Activated naive CD4-positive, alpha-beta T cell treated with anti-CD3 and anti-CD28 coated beads, Interleukin-2, amount 50 U/mL, for 16 hours (primary cell): ENCODE measurements around the gene ENDOV.
A peak's percentile ranks its signal among the peaks of the same experiment; 100 is the strongest.

Experiments
- DNase-seq: peaks from one replicate; pipeline ENCODE4 v3.0.0-alpha.2; 2020

Gene ENDOV

DNA sequence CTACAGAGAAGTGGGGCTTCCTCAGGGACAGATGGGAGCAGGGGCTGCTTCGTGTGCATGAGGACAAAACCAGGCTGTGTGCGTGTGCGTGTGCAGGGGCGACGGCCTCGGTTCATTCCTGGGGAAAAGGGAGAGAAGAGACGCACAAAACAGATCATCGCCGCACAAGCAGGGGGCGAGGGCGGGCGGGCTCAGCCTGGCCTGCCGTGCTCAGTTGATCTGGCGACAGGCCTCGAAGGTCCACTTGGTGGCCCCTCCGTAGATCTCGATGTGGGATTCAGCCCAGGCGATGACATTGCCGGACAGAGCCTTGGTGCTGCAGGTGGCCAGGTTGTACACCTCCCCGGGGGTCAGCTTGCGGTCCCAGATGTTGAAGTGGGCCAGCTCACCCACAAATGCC is 55.6 kb downstream of the ENDOV start:
- no peak for DNase-seq

DNA sequence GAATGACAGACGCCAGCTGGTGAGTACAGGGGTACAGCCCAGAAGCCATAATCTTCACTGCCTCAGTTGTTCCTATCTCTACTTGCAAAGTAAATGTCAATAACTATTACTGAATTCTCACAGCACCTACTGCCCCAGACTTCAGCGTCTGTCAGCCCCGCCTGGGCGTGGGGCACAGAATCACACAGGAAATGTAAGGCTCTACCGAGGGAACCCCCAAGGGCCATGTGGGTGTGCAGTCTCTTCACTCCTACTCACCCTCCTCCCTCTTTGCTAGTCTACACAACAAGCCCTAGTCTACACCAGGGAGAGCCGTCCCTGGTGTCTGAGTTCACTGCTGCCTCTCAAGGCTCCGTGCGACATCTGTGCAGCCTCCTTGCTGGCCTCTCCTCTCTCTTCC is 57.0 kb downstream of the ENDOV start:
- DNase-seq, result no peak

DNA sequence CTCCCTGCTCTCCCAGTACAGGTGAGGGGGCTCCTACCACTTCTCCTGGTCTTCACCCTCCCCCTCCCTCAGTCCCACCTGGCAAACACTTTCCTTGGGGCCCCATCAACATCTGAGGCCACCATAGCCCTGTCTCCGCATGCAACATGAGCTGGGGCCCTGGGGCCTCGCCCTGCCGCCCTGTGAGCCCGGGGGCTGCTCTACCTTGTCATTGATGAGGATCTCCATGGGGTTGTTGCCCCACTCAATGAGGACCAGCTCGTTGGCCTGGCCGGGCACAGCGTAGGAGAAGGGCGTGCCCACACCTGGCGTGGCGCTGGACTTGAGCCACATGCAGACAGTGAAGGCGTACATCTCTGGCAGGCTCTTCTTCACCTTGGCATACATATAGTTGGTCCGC is 58.0 kb downstream of the ENDOV start:
- no peak for DNase-seq

DNA sequence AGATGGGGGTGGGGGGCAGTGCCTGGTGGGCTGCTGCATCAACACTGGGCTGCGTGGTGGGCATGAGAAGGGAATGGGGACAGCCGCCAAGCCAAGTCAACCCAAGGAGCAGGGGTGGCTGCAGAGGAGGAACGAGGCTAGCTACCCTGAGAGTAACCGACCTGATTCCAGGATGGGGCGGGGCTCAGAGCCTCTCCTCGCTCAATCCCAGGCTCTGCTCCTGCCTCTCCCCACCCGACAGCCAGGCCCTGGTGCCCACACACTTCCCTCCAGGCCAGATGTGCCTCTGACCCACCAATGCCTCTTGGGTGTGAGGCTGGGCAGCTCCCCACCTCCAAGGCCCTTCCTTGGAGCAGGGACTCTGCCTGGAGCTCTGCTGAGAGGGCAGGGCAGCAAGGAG is 58.7 kb downstream of the ENDOV start:
- DNase-seq, result no peak

DNA sequence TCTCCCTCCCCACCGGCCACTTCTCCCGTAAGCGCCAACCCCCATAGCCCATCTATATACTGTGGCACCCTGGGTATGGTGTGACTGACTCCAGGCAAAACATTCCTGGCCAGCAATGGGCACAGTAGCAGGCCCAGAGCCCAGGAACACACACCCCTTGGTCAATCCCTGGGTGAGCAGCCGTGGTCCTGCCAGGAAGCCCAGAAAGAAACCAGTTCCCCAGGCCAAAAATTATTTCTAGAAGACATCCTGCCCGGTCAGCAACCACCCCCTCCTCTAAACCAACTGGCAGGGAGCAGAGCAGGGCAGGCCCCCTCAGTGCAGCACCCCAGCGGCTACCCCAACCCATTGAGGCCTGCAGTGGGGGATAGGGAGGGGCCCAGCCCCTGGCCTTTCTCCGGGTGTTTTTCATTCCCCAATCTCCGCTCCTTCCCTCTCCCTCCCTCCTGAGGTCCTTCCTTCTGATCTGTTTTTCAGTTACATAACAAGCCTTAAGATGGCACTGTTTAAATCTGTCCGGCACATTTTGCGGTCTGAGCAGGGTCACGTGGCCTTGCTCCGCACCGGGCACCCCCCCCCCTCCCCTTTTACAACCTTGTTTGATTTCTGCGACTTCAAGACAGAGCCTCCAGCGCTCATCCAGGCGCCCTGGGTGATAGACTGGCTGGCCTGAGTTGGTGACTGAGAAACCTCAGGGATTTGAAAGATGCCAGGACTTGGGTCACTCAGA is 59.4 kb downstream of the ENDOV start:
- DNase-seq, result no peak

DNA sequence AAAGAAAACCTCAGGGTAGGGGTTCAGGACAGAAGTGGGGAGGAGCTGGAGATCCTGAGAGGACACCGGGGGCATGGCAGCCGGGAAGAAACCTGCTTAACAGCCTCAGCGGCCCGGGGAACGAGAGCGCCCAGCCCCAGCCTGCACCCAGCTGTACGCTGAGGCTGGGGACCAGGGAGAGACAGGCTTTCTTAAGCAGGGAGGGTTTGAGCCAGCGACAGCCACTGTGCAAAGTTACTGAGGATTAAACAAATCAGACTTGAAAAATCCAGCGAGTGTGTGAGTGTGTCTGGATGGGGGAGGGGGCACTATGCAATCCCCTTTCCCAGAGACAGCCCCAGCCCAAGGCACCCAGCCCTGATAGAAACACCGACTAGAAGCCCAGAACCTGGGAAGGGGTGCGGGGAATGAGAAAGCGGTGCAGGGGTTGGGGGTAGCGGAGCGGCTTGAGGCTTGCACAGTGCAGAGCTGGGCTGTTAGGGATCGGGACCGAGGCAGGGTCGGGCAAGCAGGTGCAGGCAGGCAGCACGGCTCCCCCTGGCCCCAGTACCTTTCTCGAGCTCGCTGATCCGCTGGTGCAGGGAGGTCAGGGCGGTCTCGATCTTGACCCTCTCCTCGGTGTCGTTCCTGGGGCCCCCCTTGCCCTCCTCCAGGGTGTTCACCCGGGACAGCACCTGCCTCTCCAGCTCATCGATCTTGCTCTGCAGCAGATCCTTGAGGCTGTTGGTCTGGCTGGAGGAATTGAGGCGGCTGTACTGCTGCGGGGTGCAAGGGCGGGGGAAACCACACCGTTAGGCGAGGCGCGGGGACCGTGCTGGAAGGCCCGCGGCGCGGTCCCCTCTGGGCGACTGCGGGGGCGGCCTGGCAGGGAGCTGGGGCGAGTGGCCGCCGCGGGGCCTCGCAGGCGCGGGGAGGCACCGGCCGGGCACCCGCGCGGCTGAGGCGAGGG is 60.3 kb downstream of the ENDOV start:
- DNase-seq, result peak; percentile 29

DNA sequence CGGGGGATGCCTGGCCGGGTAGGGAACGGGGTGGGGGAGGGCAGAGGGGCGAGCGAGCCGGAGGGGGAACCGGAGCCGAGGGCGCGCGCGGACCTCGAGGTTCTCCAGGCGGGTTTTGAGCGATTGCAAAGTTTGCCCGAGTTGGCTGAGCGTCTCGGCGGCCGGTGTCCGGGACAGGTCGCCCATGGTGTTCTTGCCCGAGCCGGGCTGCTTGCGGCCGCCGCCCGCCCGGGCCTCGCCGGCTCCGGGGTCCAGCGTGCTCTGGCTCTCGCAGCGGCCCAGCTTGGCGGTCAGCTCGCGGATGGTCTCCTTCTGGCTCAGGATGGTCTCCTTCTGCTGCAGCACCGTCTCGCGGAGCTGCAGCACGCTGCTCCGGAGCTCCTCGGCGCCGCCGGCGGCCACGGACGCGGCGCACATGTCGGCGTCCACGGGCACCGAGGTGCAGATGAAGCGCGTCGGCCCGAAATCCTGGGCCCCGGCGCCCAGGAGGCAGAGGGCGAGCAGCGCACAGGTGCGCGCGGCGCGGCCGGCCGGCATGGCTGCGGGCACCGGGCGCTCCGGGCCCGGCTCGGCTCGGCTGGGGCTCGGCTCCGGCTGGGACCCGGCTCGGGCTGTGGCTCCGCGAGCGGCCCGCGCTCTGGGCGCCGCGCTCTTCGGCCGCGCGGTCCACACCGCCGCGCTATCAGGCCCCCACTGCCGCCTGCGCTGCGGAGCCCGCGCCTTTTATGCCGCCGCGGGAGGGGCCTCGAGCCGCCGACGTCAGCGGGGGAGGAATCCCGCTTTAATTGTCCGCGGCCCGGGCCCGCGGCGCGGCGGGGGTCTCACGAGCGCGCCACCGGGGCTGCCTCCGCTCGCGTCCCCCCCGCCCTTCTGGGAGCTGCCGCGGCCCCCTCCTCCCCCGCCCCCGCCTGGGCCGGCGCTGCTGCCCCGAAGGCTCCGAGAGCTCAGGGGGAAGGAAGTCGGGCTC is 61.2 kb downstream of the ENDOV start, which contains the start of gene NPTX1:
TSS of gene NPTX1 (minus strand) at position 698 of the 967 bp plus-strand sequence. CDS start at position 537, 161 bp downstream.
- peak; percentile 38 for DNase-seq

DNA sequence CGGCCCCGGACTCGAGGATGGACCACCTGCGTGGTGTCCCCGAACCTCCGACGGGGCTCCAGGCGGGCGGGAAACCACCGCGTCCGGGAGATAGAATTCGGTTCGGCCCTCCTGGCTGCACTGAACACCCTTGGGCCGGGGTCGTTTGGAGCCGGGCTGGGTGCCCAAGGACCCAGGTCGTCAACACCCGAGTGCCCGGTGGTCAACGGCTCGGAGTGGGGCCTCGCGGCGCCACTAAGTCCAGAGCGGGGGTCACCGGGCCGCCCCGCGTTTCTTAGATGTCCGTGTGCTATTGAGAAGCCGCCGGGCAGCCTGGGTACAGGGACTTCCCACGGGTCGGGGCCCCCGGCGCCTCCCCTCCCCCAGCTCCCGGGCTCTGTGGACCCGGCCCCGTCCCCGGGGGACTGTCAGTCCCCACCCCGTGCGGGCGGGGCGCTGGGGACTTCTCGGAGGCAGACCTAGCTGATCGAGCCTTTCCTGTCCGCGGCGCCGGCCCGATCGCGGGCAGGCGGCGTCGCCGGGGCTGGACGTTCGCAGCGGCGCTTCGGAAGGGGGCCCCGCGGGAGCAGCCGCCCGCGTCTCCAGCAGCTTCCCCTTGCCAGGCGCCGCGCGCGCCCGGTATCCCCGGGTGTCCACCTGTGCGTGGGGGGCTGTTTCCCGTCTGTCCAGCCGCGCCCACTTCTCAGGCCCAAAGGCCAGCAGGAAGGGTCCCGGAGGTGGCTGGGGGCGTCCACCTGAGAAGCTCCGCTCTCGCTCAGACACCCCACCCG is 62.1 kb downstream of the ENDOV start:
- DNase-seq, result no peak

DNA sequence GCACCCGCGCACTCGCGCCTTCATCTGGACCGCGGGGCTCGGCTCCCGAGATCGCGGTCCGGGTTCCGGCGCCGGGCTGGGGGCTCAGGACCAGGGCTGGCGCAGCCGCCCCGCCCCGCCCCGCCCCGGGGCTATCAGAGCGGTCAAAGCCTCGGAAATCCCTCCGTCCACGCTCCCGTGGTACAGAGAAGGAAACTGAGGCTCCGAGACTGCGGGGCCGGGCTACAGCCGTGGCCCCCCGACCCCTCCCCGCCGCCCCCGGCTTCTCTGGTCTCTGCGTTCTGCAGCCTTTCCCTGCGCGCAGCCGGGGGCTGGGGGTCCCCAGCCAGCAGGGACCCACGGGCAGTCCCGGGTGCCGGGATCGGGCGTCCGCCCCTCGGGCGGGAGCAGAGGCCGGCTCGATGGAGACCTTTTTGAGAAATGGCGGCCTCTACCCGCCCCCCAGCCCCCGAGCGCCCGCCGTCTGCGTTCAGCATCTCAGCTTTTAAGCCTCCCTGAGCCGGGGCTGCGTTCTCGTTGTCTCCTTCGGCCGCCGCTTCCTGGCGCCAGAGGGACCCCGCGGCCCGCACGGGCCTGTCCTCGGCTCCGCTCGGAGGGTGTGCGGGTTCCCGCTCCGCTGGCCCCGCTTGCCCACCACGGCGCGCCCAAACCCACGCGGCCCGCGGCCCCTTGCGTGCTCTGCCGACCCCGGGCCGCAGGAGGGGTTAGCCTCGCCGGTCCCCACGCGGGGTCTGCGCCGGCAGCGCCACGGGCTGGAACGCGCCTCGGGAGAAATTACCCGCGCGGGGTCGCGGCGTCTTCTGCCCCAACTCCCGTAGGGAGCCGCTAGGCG is 62.9 kb downstream of the ENDOV start:
- DNase-seq, result peak; percentile 58

DNA sequence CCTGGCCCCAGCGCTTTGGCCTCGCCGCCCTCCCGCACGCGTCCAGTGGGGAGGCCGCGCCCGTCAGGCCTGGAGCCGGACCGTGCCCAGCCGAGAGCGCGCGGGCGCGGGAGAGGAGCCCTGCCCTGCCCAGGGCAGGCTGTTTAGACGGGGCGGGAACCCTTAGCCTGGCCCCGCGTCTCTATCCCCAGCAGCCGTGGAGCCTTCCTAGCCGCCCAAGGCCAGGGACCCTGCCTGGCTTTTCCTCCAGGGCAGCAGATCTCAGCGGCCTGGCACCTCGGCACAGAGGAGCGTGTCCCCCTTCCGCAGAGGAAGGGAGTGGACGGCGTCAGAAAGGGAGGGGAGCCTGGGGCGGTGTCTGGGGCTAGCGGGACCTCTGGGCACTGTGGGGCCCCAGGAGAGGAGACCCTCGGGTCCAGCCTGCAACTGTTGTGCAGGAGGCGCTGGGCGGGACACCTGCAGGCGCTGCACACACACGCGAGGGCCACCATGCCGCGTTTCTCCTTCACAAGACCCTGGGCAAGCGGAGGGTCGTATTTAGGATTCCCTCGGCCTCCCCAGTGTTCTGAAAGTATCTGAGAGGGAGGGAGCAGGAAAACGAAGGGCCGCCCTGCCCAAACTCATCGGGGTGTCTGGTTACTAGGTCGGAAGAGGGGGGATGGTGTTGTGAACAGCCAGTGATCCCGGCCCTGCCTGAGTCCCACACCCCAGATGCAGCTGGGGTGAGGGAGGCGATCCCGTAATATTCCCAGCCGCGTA is 63.7 kb downstream of the ENDOV start:
- DNase-seq, result no peak

DNA sequence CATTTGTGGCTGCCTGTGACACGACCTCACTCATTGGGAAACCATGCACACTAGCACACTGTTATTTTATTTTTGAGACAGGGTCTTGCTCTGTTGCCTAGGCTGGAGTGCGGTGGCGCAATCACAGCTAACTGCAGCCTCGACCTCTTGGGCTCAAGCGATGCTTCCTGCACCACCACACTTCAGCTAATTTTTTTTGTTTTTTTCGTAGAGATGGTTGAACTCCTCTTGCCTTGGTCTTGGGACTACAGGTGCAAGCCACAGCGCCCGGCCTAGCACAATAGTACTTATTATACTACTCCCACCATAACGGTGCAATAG is 64.2 kb downstream of the ENDOV start:
- no peak for DNase-seq

DNA sequence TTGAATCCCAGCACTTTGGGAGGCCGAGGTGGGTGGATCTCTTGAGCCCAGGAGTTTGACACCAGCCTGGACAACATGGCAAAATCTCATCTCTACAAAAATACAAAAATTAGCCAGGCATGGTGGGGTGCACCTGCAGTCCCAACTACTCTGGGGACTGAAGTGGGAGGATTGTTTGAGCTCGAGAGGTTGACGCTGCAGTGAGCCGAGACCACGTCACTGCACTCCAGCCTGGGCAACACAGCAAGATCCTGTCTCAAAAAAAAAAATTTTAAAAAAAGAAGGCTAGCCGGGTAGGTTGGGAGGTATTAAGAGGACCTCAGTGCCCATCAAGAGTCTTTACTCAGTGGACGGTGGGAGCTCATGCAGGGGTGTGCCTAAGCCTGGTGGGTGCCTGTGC is 65.3 kb downstream of the ENDOV start:
- DNase-seq, result no peak

DNA sequence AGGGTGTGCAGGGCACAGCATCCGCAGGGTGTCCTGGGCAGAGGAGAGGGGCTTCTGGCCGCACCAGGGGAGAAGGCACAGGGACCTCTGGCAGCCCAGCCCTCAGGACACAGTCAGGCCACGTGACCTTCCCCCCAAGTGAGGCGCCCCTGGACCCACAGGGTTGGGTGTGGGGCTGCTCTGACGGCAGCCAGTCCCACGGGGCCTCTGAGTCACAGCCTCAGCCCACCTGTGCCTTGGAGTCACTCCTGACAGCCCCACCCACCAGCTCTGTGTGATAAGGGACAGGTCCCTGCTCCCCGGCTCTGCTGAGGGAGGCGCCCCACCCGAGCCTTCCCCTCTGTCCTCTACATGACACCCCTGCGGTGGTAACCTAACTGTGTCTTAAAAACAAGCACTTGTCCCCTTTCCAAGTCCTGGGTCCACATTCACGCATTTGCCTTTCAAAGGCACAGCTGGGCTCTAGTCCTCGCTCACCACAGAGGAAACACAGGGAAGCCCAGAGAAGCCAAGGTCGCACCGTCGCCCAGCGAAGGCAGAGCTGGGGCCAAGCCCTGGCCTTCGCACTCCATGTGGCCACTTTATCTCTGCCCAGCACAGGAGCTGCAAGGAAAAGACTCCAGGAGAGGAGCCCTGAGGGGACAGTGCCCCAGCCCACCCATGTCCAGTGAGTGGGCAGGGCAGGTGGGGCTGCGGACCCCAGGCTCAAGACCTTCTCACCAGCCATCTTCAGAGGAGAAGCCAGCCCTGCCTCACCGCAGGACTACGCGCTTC is 66.5 kb downstream of the ENDOV start:
- DNase-seq, result no peak

DNA sequence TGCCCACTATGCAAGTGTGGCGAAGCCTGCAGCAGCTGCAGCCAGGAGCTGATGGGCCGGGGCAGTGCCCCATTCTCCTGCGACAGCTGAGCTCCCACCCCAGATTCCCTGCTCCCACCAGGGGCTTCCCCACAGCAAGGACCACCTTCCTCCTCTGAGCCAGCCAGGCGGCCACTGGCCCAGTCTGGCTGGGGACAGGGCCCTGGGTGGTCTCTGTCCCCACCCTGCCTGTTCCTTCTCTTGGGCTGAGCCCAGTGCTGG is 67.0 kb downstream of the ENDOV start:
- no peak for DNase-seq

DNA sequence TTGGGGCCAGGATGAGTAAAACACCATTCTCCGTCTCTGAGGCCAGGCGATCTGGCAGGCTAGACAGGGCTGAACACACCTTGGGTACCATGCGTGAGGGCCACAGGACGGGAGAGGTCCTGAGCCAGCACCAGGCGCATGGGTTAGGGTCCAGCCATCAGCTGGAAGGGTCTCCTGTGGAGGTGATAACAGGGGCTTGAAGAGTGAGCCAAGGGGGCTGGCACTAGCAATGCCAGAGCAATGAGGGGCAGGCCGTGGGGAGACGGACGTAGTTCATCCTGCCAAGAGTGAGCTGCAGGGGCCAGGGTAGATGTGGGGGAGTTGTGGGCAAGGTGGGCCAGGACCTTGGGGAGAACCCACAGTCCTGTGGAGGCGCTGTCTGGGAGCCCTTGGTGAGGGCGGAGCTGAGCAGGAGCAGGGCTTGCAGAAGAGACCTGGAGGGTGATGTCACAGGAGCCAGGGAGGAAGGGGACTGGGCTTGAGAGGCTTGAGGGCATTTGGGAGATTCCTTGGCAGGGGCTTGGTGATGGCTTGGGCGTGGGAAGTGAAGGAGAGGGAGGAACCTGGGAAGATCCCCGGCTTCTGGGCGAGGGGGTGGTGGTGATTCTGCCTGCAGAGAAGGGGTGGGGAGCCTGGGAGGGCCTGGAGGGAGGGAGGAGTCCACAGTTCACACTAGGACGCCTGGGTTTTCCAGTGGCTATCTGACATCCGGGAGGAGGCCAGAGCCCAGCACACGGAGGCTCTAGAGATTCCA is 67.8 kb downstream of the ENDOV start:
- DNase-seq, result no peak

DNA sequence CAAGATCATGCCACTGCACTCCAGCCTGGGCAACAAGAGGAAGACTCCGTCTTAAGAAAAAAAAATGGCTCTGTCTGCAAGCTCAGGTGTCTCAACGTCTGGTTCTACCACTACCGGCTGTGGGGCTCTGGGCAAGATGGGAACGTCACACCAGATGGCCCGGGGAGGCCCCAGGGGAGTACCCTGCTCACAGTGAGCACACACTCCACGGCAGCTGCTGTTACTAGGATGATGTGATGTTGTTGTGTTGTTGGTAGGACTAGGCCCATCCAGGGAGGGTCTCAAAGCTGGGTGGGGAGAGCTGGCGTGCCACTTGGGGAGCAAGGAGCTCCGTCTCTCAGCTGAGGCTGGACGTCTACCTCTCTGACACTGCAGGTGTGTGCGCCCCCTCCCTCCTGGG is 70.9 kb downstream of the ENDOV start:
- DNase-seq, result no peak

DNA sequence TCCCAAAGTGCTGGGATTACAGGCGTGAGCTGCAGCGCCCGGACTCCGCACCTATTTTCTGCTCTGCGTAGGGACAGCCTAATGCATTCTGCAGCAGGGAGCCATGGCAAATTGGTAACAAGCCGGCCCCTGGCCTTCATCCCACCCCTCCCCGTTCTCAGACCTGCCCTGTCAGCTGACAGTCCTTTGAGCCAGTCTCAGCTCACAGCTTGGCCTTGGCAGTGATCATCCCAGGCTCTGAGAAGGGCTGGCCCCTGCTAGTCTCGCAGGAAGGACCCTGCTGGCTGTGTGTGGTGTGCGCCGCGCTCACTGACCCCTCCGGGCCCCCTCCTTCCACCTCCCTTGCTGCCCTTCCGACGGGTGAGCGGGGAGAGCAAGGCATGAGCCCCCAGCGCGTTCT is 71.7 kb downstream of the ENDOV start:
- DNase-seq, result no peak

DNA sequence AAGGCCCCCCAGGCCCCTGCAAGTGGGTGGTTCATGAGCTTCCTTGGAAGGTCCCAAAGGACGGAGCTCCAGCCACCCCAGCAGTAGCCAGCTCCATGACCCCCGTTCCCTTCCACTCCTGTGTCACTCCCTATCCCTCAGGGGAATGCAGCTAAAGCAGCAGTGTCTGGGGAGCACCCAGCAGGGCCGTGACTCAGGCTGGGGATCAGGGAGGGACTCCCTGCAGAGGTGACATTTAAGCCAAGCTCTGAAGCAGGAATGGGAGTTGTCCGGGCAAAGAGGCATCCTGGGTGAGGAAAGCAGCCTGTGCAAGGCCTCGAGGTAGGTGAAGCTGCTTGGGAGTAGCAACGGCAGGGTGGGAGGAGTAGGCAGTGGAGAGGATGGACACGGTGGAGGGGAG is 72.5 kb downstream of the ENDOV start:
- DNase-seq, result no peak
